HCT116 (cell line): Measurements from ENCODE around the gene LIMA1. TPM values are rescaled to one million over a fixed set of nuclear protein-coding genes. Genes with fewer than 3 reads are reported as not detected.
A peak's percentile ranks its signal among the peaks of the same experiment; 100 is the strongest.

Experiments used
- ATAC-seq: fragments of 200-7000 bp; cut with Tn5 transposase; 2 replicates; pipeline ENCODE4 v1.9.1; 2020; ENCODE audit warnings: mild to moderate bottlenecking, moderate library complexity
- BruUV-seq: library from RNA; stranded (reverse); fragments of 400-500 nt; replicated peaks from 2 replicates; lab custom pipeline; 2021; lab: Mats Ljungman, UMichigan
- CTCF ChIA-PET: fragments of 300-600 bp; sonication (Branson Sonifier 250); formaldehyde crosslinking; loops from one replicate; lab custom pipeline; 2021; ENCODE audit warnings: antibody characterized with exemption; lab: Charles Lee
- POLR2A ChIA-PET: fragments of 300-600, 350-600 bp; sonication (Branson Sonifier 250); formaldehyde crosslinking; loops from one replicate; lab custom pipeline; 2021; ENCODE audit warnings: antibody characterized with exemption; lab: Charles Lee
- RAD21 ChIA-PET, 2 experiments: fragments of 300-600 bp; sonication (Branson Sonifier 250); formaldehyde crosslinking; loops; one replicate each; lab custom pipeline; 2023; ENCODE audit warnings: low total read pairs in 2 of 2; ENCODE audit not compliant: uncharacterized antibody in 2 of 2, unreplicated experiment in 2 of 2, low non-redundant PET in 1 of 2; lab: Charles Lee
- DNase-seq: peaks from one replicate; pipeline ENCODE4 v3.0.0-alpha.2; 2010; ENCODE audit warnings: low read depth, low spot score
- H2AFZ ChIP-seq: fragments of 200-600 bp; shearing (Covaris generic), sonication (generic); 2 replicates; pipeline ENCODE4 v1.6.1; 2017; ENCODE audit warnings: low read depth, mixed run types, mixed read lengths, antibody characterized with exemption, low read length; ENCODE audit not compliant: poor library complexity, severe bottlenecking
- H3K27ac ChIP-seq: 2 replicates; pipeline ENCODE4 v1.5.1; 2012; ENCODE audit warnings: low read depth, low read length
- H3K27me3 ChIP-seq: fragments of 200-600 bp; sonication (generic); 2 replicates; pipeline ENCODE4 v1.6.1; 2016; ENCODE audit warnings: mixed run types, low read length, mixed read lengths; ENCODE audit not compliant: insufficient read depth
- H3K36me3 ChIP-seq, 2 experiments: fragments of 200-500 bp in 1 of 2; fragments of 200-600 bp in 1 of 2; sonication (Bioruptor generic) in 1 of 2; sonication (generic) in 1 of 2; 2 replicates each; pipeline versions ENCODE4 v1.5.1 to v1.6.1; 2014 to 2016; ENCODE audit warnings: low read length in 2 of 2, inconsistent platforms in 1 of 2, mixed read lengths in 1 of 2, mixed run types in 1 of 2; ENCODE audit not compliant: insufficient read depth in 2 of 2, control insufficient read depth in 1 of 2
- H3K4me1 ChIP-seq, 2 experiments: fragments of 200-600 bp in 1 of 2; sonication (generic) in 1 of 2; 2 replicates each; pipeline versions ENCODE4 v1.5.1 to v1.6.1; 2012 to 2017; ENCODE audit warnings: low read length in 2 of 2, inconsistent platforms in 1 of 2, mild to moderate bottlenecking in 1 of 2, mixed read lengths in 1 of 2, mixed run types in 1 of 2, moderate library complexity in 1 of 2; ENCODE audit not compliant: insufficient read depth in 2 of 2, control insufficient read depth in 1 of 2
- H3K4me2 ChIP-seq: fragments of 200-600 bp; sonication (generic); 2 replicates; pipeline ENCODE4 v1.6.1; 2017; ENCODE audit warnings: mixed run types, low read length, mixed read lengths
- H3K4me3 ChIP-seq, 2 experiments: fragments of 200-600 bp in 1 of 2; sonication (generic) in 1 of 2; replicated peaks in 1 of 2; 2 replicates each; pipeline ENCODE4 v1.5.1; 2011 to 2016; ENCODE audit warnings: low read length in 2 of 2, control low read depth in 1 of 2, low read depth in 1 of 2, mild to moderate bottlenecking in 1 of 2, mixed read lengths in 1 of 2, mixed run types in 1 of 2
- H3K79me2 ChIP-seq: fragments of 200-600 bp; sonication (generic); 2 replicates; pipeline ENCODE4 v1.6.1; 2017; ENCODE audit warnings: mild to moderate bottlenecking, mixed run types, low read length, moderate library complexity, mixed read lengths; ENCODE audit not compliant: insufficient read depth
- H3K9ac ChIP-seq: fragments of 200-600 bp; sonication (generic); 2 replicates; pipeline ENCODE4 v1.6.1; 2016; ENCODE audit warnings: low read length, mixed read lengths
- H3K9me2 ChIP-seq: fragments of 200-600 bp; sonication (generic), shearing (Covaris generic); 2 replicates; pipeline ENCODE4 v1.6.1; 2017; ENCODE audit warnings: mixed run types, mild to moderate bottlenecking, moderate library complexity; ENCODE audit not compliant: insufficient read depth
- H3K9me3 ChIP-seq, 2 experiments: fragments of 200-500 bp in 1 of 2; fragments of 200-600 bp in 1 of 2; sonication (Bioruptor generic) in 1 of 2; sonication (generic) in 1 of 2; 2 replicates each; pipeline ENCODE4 v1.6.1; 2014 to 2017; ENCODE audit warnings: low read length in 2 of 2, mixed read lengths in 2 of 2, inconsistent platforms in 1 of 2, low read depth in 1 of 2, mild to moderate bottlenecking in 1 of 2, mixed run types in 1 of 2, moderate library complexity in 1 of 2; ENCODE audit not compliant: control insufficient read depth in 1 of 2, insufficient read depth in 1 of 2
- H4K20me1 ChIP-seq: fragments of 200-600 bp; sonication (generic), shearing (Covaris generic); 2 replicates; pipeline ENCODE4 v1.6.1; 2017; ENCODE audit warnings: mixed run types, mild to moderate bottlenecking, moderate library complexity; ENCODE audit not compliant: insufficient read depth
- ATF3 ChIP-seq: IDR thresholded peaks from 2 replicates; pipeline ENCODE4 v1.6.1; 2012
- CEBPB ChIP-seq: IDR thresholded peaks from 2 replicates; pipeline ENCODE4 v1.6.1; 2012; ENCODE audit warnings: low read depth
- CTCF ChIP-seq, 3 experiments: fragments of 200-600 bp in 1 of 3; sonication (generic) in 1 of 3; IDR thresholded peaks in 2 of 3; conservative IDR thresholded peaks in 1 of 3; 2 replicates each; pipeline ENCODE4 v1.5.1; 2012 to 2017; ENCODE audit warnings: low read depth in 2 of 3, low read length in 2 of 3, antibody characterized with exemption in 1 of 3, borderline replicate concordance in 1 of 3, control low read depth in 1 of 3, mild to moderate bottlenecking in 1 of 3, mixed read lengths in 1 of 3, mixed run types in 1 of 3, moderate library complexity in 1 of 3; ENCODE audit not compliant: insufficient read depth in 1 of 3
- EGR1 ChIP-seq: IDR thresholded peaks from 2 replicates; pipeline ENCODE4 v1.6.1; 2012; ENCODE audit warnings: low read depth
- ELF1 ChIP-seq: IDR thresholded peaks from 2 replicates; pipeline ENCODE4 v1.6.1; 2012; ENCODE audit warnings: low read depth, borderline replicate concordance
- EZH2 ChIP-seq: fragments of 200-600 bp; sonication (generic); IDR thresholded peaks from 2 replicates; pipeline ENCODE4 v1.6.1; 2017; ENCODE audit warnings: antibody characterized with exemption, mixed run types
- FOSL1 ChIP-seq: IDR thresholded peaks from 2 replicates; pipeline ENCODE4 v1.6.1; 2012; ENCODE audit warnings: low read depth
- JUND ChIP-seq: IDR thresholded peaks from 2 replicates; pipeline ENCODE4 v1.6.1; 2012
- MAX ChIP-seq: IDR thresholded peaks from 2 replicates; pipeline ENCODE4 v1.6.1; 2012
- POLR2A ChIP-seq: IDR thresholded peaks from 2 replicates; pipeline ENCODE4 v1.7.0; 2011; ENCODE audit warnings: borderline replicate concordance; ENCODE audit not compliant: insufficient read depth, insufficient read length; ENCODE audit errors: extremely low read depth
- POLR2AphosphoS5 ChIP-seq: IDR thresholded peaks from 2 replicates; pipeline ENCODE4 v1.6.1; 2011; ENCODE audit warnings: mild to moderate bottlenecking, low read depth, low read length, moderate library complexity
- RAD21 ChIP-seq: IDR thresholded peaks from 2 replicates; pipeline ENCODE4 v1.6.1; 2012; ENCODE audit warnings: low read depth, mild to moderate bottlenecking
- SP1 ChIP-seq: IDR thresholded peaks from 2 replicates; pipeline ENCODE4 v1.6.1; 2012; ENCODE audit warnings: low read depth
- SRF ChIP-seq: IDR thresholded peaks from 2 replicates; pipeline ENCODE4 v1.6.1; 2012; ENCODE audit warnings: low read depth
- intact Hi-C: fragments of 100-400 bp; cut with micrococcal nuclease; formaldehyde crosslinking; loops from 2 replicates; pipeline ENCODE4 v1.10.0; 2022
- total RNA-seq: library from RNA; stranded (reverse); gene quantifications from one replicate; pipeline ENCODE4 v1.2.1, GENCODE V29; 2021; ENCODE audit not compliant: unreplicated experiment

LIMA1 gene
- total RNA-seq, 1 experiment from 2014 or later: 79.6 TPM

- Histone ChIP-seq H3K4me1 (peaks cover 15 to 77% of the 10 kb centered on the region in 2 experiments), H2AFZ (no peak overlapping the region), H3K9me2 (no peaks in the 10 kb centered on the region), H4K20me1 (no peaks in the 10 kb centered on the region), H3K27me3 (no peaks in the 10 kb centered on the region), H3K4me3 (no peak overlapping the region), H3K9ac (peak overlapping the region; percentile 24; the same call in 1 of the 2 replicates), H3K9me3 (no peaks in the 10 kb centered on the region), H3K4me2 (peak overlapping the region; percentile 25), H3K27ac (no peak overlapping the region), H3K79me2 (peaks cover 85% of the 10 kb centered on the region), H3K36me3 (peaks cover 0 to 14% of the 10 kb centered on the region in 2 experiments; a peak in 1 of 4 replicates)
- RAD21 ChIA-PET: no interaction called here
- ATAC-seq (no peak), DNase-seq (no peak)
- POLR2A ChIA-PET: interaction anchor here (0.9 kb wide), 1 partner anchor 10 kb away, joined by 3 read pairs; no protein-coding TSS in a partner anchor
- no TSS peak for BruUV-seq
- TF ChIP-seq CTCF (IDR thresholded peaks at IDR 0.05 in 2 of 3, conservative IDR thresholded peaks at IDR 0.05 in 1 of 3; ENCODE audit: borderline replicate concordance in 1 of 3, insufficient read depth in 1 of 3, low read depth in 2 of 3, low read length in 2 of 3) (0 out of 6 replicates have a peak, but pooled peaks of 1 of the 3 experiments have one; percentile 1), EZH2 (no peak), ELF1 (no peak)
- intact Hi-C loops: no loop called here
- CTCF ChIA-PET: no interaction called here
Measured at GRCh38 chr12:50212071-50212467, 71.3 kb downstream of the LIMA1 start.

- Histone ChIP-seq H3K9me2 (no peaks in the 10 kb centered on the region), H3K27ac (no peak overlapping the region), H3K27me3 (no peaks in the 10 kb centered on the region), H3K36me3 (peaks cover 0 to 14% of the 10 kb centered on the region in 2 experiments; a peak in 1 of 4 replicates), H3K79me2 (peaks cover 81% of the 10 kb centered on the region), H4K20me1 (no peaks in the 10 kb centered on the region), H3K9ac (peak overlapping the region; percentile 24; the same call in 1 of the 2 replicates), H3K4me1 (peaks cover 14 to 74% of the 10 kb centered on the region in 2 experiments), H3K9me3 (no peaks in the 10 kb centered on the region), H2AFZ (no peak overlapping the region), H3K4me3 (no peak overlapping the region), H3K4me2 (peak overlapping the region; percentile 25; the same call in 1 of the 2 replicates)
- no peak for DNase-seq
- ChIA-PET CTCF (no interaction called here), POLR2A (interaction anchor here (1.3 kb wide), 1 partner anchor 10 kb away, joined by 4 read pairs; no protein-coding TSS in a partner anchor), RAD21 (interaction anchor here in 1 of 2 experiments (0.7 kb wide), 1 partner anchor 99 kb away, joined by 3 read pairs; the partner anchor contains the start of gene COX14)
- BruUV-seq: no TSS peak
- intact Hi-C loops: no loop called here
- 0 out of 2 replicates have a peak, but pooled peaks have one; percentile 30 for ATAC-seq
- TF ChIP-seq SP1 (no peak), ATF3 (no peak), MAX (no peak), SRF (no peak), CEBPB (no peak), EGR1 (no peak), FOSL1 (no peak), ELF1 (no peak), JUND (no peak), EZH2 (no peak), POLR2AphosphoS5 (no peak), RAD21 (peak; percentile 33), CTCF (IDR thresholded peaks at IDR 0.05 in 2 of 3, conservative IDR thresholded peaks at IDR 0.05 in 1 of 3; ENCODE audit: borderline replicate concordance in 1 of 3, insufficient read depth in 1 of 3, low read depth in 2 of 3, low read length in 2 of 3) (0 out of 6 replicates have a peak, but pooled peaks of 1 of the 3 experiments have one; percentile 4), POLR2A (no peak)
Measured at GRCh38 chr12:50211392-50212070, 71.8 kb downstream of the LIMA1 start.
